ENCODE data around the gene ZNF92.
"Not testable (repeated sequence)": the region's sequence is repeated elsewhere in the genome, so short reads cannot be mapped to it uniquely, and the experiment has no call there.

Gene ZNF92

DNA sequence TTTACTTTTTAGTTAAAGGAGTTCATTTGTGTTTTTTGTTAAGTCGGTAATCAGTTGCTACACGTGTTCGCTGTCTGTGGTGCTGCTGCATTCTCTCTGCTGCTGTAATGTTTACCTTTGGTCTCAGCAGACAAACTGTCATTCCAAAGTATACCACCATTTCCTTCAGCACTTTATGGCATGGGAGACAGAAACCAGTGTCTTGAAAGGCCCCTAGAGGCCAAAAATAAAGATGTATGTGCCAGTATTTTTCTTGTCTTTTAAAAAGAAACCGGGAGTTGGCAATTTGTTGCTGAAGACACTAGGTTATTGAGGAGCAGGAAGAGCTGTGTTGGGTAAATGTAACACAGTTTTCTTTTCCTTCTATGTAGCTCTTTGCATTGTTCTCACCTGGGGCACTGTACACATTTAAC, 24.1 kb downstream of the ZNF92 start:
- H3K79me2 ChIP-seq (ENCODE audit: insufficient read depth, low read length), result peaks cover 51% of the 10 kb centered on the region
- no peak overlapping the region for H3K27ac ChIP-seq (ENCODE audit: low read length)
- H3K9ac ChIP-seq (ENCODE audit: low read depth, low read length), result no peak overlapping the region
- no peak overlapping the region for H3K4me3 ChIP-seq (ENCODE audit: low read depth in 1 of 2, low read length in 2 of 2)
- TF ChIP-seq, protein P1, sequence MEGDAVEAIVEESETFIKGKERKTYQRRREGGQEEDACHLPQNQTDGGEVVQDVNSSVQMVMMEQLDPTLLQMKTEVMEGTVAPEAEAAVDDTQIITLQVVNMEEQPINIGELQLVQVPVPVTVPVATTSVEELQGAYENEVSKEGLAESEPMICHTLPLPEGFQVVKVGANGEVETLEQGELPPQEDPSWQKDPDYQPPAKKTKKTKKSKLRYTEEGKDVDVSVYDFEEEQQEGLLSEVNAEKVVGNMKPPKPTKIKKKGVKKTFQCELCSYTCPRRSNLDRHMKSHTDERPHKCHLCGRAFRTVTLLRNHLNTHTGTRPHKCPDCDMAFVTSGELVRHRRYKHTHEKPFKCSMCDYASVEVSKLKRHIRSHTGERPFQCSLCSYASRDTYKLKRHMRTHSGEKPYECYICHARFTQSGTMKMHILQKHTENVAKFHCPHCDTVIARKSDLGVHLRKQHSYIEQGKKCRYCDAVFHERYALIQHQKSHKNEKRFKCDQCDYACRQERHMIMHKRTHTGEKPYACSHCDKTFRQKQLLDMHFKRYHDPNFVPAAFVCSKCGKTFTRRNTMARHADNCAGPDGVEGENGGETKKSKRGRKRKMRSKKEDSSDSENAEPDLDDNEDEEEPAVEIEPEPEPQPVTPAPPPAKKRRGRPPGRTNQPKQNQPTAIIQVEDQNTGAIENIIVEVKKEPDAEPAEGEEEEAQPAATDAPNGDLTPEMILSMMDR (IDR thresholded peaks at IDR 0.05; ENCODE audit: borderline replicate concordance, extremely low read depth, low read length, poor library complexity, severe bottlenecking), result no peak
- peaks cover 84% of the 10 kb centered on the region for H3K36me3 ChIP-seq (ENCODE audit: insufficient read depth, low read length)
- H2AFZ ChIP-seq (ENCODE audit: low read depth, low read length), result no peak overlapping the region
- ATAC-seq (ENCODE audit: insufficient read depth, low read depth) (no peak), DNase-seq (no peak)
- H3K4me2 ChIP-seq (ENCODE audit: insufficient read depth, low read length), result no peak overlapping the region
- H4K20me1 ChIP-seq (ENCODE audit: insufficient read depth, low read length), result no peaks in the 10 kb centered on the region
- no peaks in the 10 kb centered on the region for H3K27me3 ChIP-seq (ENCODE audit: insufficient read depth, low read length, poor library complexity)
- H3K4me1 ChIP-seq (ENCODE audit: insufficient read depth, low read length), result no peaks in the 10 kb centered on the region
- H3K9me3 ChIP-seq (ENCODE audit: insufficient read depth, low read length, severe bottlenecking), result peaks cover 49% of the 10 kb centered on the region

DNA sequence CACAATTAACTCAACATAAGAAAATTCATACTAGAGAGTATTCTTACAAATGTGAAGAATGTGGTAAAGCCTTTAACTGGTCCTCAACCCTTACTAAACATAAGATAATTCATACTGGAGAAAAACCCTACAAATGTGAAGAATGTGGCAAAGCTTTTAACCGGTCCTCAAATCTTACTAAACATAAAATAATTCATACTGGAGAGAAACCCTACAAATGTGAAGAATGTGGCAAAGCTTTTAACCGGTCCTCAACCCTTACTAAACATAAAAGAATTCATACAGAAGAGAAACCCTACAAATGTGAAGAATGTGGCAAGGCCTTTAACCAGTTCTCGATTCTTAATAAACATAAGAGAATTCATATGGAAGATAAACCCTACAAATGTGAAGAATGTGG, 25.0 kb downstream of the ZNF92 start:
- not testable (repeated sequence) for H3K9ac ChIP-seq (ENCODE audit: low read depth, low read length); H2AFZ ChIP-seq (ENCODE audit: low read depth, low read length); ATAC-seq (ENCODE audit: insufficient read depth, low read depth); H3K27ac ChIP-seq (ENCODE audit: low read length); DNase-seq; H3K4me1 ChIP-seq (ENCODE audit: insufficient read depth, low read length); H3K4me3 ChIP-seq (ENCODE audit: low read depth in 1 of 2, low read length in 2 of 2); H3K27me3 ChIP-seq (ENCODE audit: insufficient read depth, low read length, poor library complexity); H3K4me2 ChIP-seq (ENCODE audit: insufficient read depth, low read length); H4K20me1 ChIP-seq (ENCODE audit: insufficient read depth, low read length)
- Histone ChIP-seq H3K36me3 (ENCODE audit: insufficient read depth, low read length) (peaks cover 75% of the 10 kb centered on the region), H3K79me2 (ENCODE audit: insufficient read depth, low read length) (peaks cover 42% of the 10 kb centered on the region), H3K9me3 (ENCODE audit: insufficient read depth, low read length, severe bottlenecking) (peaks cover 51% of the 10 kb centered on the region)

DNA sequence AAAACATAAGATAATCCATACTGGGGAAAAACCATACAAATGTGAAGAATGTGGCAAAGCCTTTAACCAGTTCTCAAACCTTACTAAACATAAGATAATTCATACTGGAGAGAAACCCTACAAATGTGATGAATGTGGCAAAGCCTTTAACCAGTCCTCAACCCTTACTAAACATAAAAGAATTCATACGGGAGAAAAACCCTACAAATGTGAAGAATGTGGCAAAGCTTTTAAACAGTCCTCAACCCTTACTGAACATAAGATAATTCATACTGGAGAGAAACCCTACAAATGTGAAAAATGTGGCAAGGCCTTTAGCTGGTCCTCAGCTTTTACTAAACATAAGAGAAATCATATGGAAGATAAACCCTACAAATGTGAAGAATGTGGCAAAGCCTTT, 25.4 kb downstream of the ZNF92 start:
- DNase-seq; H3K27ac ChIP-seq (ENCODE audit: low read length); H3K4me1 ChIP-seq (ENCODE audit: insufficient read depth, low read length); H4K20me1 ChIP-seq (ENCODE audit: insufficient read depth, low read length); H3K9ac ChIP-seq (ENCODE audit: low read depth, low read length); ATAC-seq (ENCODE audit: insufficient read depth, low read depth); H3K27me3 ChIP-seq (ENCODE audit: insufficient read depth, low read length, poor library complexity); H3K4me3 ChIP-seq (ENCODE audit: low read depth in 1 of 2, low read length in 2 of 2); H3K4me2 ChIP-seq (ENCODE audit: insufficient read depth, low read length); H2AFZ ChIP-seq (ENCODE audit: low read depth, low read length): not testable (repeated sequence)
- Histone ChIP-seq H3K9me3 (ENCODE audit: insufficient read depth, low read length, severe bottlenecking) (peaks cover 55% of the 10 kb centered on the region), H3K36me3 (ENCODE audit: insufficient read depth, low read length) (peaks cover 70% of the 10 kb centered on the region), H3K79me2 (ENCODE audit: insufficient read depth, low read length) (peaks cover 38% of the 10 kb centered on the region)

DNA sequence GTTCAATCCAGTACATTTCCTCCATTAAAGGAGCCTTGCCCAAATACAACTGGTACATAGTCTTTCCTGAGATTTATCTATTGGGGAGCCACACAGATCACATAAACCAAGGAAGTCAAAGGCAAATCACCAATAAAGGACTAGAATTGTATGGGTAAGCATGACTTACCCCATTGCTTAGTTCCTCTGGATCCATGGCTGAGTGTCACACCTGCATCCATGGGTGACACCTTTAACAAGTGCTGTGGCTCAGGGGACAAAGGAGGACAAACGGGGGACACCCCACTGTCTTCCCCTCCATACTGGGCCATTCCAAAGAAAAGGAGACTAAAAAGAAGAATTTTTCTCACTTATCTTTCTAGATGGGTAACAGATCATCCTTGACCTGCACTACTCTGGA, 30.4 kb downstream of the ZNF92 start:
- DNase-seq (no peak), ATAC-seq (ENCODE audit: insufficient read depth, low read depth) (peak; percentile 36; the same call in 1 of the 3 replicates)
- peaks cover 21% of the 10 kb centered on the region for H3K36me3 ChIP-seq (ENCODE audit: insufficient read depth, low read length)
- no peak overlapping the region for H3K4me3 ChIP-seq (ENCODE audit: low read depth in 1 of 2, low read length in 2 of 2)
- H4K20me1 ChIP-seq (ENCODE audit: insufficient read depth, low read length), result no peaks in the 10 kb centered on the region
- TF ChIP-seq, protein P1 (IDR thresholded peaks at IDR 0.05; ENCODE audit: borderline replicate concordance, extremely low read depth, low read length, poor library complexity, severe bottlenecking), result no peak
- no peak for TF ChIP-seq EZH2 (IDR thresholded peaks at IDR 0.05; ENCODE audit: borderline replicate concordance, low read depth, low read length, severe bottlenecking)
- H3K4me1 ChIP-seq (ENCODE audit: insufficient read depth, low read length), result no peaks in the 10 kb centered on the region
- no peak overlapping the region for H3K9ac ChIP-seq (ENCODE audit: low read depth, low read length)
- H3K4me2 ChIP-seq (ENCODE audit: insufficient read depth, low read length), result no peak overlapping the region
- H3K27ac ChIP-seq (ENCODE audit: low read length), result no peak overlapping the region
- H3K27me3 ChIP-seq (ENCODE audit: insufficient read depth, low read length, poor library complexity), result no peaks in the 10 kb centered on the region
- H2AFZ ChIP-seq (ENCODE audit: low read depth, low read length), result no peak overlapping the region
- H3K9me3 ChIP-seq (ENCODE audit: insufficient read depth, low read length, severe bottlenecking), result peaks cover 52% of the 10 kb centered on the region
- no peaks in the 10 kb centered on the region for H3K79me2 ChIP-seq (ENCODE audit: insufficient read depth, low read length)

DNA sequence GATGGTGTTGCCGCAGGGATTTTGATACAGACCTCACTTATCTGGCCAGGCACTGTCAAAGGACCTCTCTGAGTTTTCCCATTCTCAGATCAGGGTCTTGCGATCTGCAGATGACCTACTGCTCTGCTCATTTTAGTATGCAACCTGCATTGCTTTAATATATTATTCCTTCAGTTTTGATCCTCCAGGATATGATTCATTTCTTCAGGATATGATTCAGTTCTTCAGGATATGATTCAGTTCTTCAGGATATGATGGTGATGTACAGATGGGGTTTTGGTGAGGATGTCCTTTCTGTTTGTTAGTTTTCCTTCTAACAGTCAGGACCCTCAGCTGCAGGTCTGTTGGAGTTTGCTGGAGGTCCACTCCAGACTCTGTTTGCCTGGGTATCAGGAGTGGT, 33.1 kb downstream of the ZNF92 start:
- not testable (repeated sequence) for H3K9ac ChIP-seq (ENCODE audit: low read depth, low read length); H3K4me1 ChIP-seq (ENCODE audit: insufficient read depth, low read length); H2AFZ ChIP-seq (ENCODE audit: low read depth, low read length); ATAC-seq (ENCODE audit: insufficient read depth, low read depth); H3K27ac ChIP-seq (ENCODE audit: low read length); DNase-seq; H3K36me3 ChIP-seq (ENCODE audit: insufficient read depth, low read length); H3K4me3 ChIP-seq (ENCODE audit: low read depth in 1 of 2, low read length in 2 of 2); H3K79me2 ChIP-seq (ENCODE audit: insufficient read depth, low read length); H3K27me3 ChIP-seq (ENCODE audit: insufficient read depth, low read length, poor library complexity); H3K4me2 ChIP-seq (ENCODE audit: insufficient read depth, low read length); H4K20me1 ChIP-seq (ENCODE audit: insufficient read depth, low read length)
- H3K9me3 ChIP-seq (ENCODE audit: insufficient read depth, low read length, severe bottlenecking), result peaks cover 41% of the 10 kb centered on the region
